ENCODE results near the gene HYDIN.
"Not testable (repeated sequence)": the region's sequence is repeated elsewhere in the genome, so short reads cannot be mapped to it uniquely, and the experiment has no call there.

HYDIN gene

DNA sequence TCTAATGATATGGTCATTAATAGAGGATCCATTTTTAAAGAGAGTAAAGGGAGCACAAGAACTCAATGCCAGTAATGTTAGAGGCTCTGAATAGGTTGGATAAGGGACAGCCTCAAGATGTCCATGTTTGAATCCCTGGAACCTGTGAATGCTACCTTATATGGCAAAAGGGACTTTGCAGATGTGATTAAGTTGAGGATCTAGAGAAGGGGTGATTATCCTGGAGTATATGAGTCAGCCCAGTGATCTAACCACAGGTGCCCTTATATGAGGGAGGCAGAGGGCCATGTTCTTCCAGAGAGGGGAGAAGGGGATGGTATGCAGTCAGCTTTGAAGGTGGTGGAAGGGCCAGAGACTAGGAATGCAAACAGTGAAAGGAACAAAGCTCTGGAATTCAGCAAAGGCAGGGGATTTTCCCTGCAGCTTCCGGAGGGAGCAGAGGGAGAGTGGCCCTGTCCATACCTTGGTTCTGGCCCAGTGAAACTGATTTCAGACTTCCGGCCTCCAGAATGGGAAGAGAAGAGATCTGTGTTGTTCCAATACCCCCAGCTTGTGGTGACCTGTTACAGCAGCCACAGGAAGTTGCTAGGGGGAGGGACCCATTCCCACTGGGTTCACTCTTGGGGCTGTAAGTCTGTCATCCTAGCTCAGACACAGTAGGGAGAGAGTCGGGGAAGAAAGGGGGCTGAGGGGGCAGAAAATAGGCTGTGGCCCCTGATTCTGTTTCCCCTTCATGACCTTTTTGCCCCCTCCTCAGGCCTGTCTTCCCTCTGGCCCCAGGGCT lies 220.9 kb downstream of the HYDIN start:
- not testable (repeated sequence) for DNase-seq (ENCODE audit: low read depth in 1 of 2, low spot score in 1 of 2)

DNA sequence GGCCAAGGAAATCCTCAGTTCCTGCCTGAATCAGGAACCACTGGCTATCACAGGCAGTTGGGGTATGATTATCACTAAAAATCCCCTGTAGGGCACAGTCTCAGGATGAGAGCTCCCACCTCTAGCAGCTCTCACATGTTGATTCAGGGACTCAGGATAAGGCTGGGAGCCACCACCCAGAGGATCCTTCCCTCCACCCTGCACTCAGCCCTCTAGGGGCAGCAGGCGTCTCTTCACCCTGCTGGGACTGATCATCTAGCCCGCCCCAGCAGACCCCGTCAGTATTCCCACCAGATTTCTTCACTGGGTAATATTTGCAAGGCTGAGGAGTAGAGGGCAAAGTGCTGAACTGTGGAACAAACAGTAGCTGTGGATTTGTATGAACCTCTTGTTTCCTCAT lies 224.0 kb downstream of the HYDIN start:
- not testable (repeated sequence) for DNase-seq (ENCODE audit: low read depth in 1 of 2, low spot score in 1 of 2)

- not testable (repeated sequence) for DNase-seq (ENCODE audit: low read depth in 1 of 2, low spot score in 1 of 2)
Measured at GRCh38 chr16:70999735-71000134, 230.8 kb downstream of the HYDIN start.

GRCh38 chr16:70995799-70996198 lies 234.7 kb downstream of the HYDIN start:
- not testable (repeated sequence) for DNase-seq (ENCODE audit: low read depth in 1 of 2, low spot score in 1 of 2)

DNA sequence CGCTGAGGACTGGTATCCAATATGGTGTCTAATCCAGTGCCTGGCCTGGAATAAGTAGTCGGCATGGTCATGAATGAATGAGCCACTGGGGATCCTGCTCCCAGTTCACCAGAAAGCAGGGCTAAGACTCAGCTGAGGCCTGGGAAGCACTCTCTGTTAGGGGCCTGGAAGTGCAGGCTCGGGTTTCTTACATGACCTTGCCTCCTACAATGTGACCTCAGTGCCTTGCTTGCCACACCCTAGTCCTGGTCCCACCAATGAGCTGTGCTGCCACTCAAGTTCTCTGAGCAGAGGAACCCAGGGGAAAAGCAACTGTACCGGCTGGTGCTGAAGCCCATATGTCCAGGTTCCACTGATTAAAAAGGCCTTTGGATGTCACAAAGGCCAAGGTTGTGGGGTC lies 238.0 kb downstream of the HYDIN start:
- not testable (repeated sequence) for DNase-seq (ENCODE audit: low read depth in 1 of 2, low spot score in 1 of 2)

DNA sequence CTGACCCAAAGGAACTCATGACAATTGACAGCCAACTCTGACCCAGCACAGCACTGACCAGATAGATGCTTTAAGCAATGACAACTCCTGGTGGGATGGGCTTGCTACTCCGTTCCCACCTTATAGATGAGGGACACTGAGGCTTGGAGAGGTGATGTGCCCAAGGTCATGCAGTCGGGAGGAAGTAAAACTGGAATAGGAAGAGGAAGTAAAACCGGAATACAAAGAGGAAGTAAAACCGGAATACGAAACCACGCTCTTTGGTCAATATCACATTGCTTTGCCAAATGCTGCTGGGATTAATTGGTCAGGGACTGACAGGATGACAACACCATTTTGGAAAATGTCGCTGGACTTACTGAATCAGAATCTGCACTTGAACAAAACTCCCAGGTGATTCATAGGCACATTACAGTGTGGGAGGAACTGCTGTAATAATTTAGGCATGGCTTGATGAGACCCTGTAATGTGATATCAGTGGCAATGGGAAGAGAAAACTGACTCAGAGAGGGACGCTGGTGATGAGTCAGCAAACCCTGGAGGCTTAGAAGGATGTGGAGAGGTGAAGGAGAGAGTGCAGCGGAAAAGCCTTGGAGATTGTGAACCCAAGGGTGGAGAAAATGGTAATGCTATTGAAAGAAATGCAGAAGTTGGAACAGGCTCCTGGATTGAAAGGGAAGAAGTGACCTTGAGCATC lies 243.4 kb downstream of the HYDIN start:
- DNase-seq (ENCODE audit: low read depth in 1 of 2, low spot score in 1 of 2), result not testable (repeated sequence)

DNA sequence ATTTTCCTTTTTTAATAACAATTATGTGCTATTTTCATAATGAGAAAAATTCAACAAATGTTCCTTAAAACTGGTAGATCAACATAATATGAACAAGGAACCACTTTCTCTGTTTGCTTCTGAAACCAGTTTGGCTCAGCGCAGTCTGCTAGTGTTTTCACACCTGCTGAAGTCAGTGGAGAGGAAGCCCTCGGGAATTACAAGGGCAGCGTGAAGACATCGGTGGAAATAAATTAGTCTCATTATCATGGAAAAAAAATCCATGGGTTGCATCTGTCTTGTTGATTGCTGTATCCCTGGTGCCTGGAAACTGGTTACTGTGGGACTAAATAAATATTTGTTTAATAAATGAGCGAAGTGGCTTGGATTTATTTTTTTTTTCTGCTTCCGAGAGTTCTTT lies 245.8 kb downstream of the HYDIN start:
- not testable (repeated sequence) for DNase-seq (ENCODE audit: low read depth in 1 of 2, low spot score in 1 of 2)

GRCh38 chr16:70968332-70968731 lies 262.2 kb downstream of the HYDIN start:
- DNase-seq (ENCODE audit: low read depth in 1 of 2, low spot score in 1 of 2), result not testable (repeated sequence)

DNA sequence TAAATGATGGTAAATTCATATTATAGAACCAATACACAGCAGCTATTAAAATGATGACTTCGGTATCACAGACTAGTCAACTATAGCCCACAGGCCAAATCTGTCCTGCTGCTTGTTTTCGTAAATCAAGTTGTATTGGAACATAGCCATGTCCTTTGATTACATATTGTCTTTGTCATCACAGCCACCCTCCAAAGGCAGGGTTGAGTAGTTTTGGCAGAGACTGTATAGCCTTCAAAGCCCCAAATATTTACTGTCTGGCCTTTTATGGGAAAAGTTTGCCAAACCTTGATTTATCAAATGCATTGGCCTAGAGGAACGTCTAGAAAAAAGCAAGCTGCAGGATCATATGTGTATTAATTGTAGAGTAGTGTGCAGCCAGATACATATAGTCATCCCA lies 270.4 kb downstream of the HYDIN start:
- not testable (repeated sequence) for DNase-seq (ENCODE audit: low read depth in 1 of 2, low spot score in 1 of 2)

- not testable (repeated sequence) for DNase-seq (ENCODE audit: low read depth in 1 of 2, low spot score in 1 of 2)
Measured at GRCh38 chr16:70954922-70955321, 275.6 kb downstream of the HYDIN start.

- not testable (repeated sequence) for DNase-seq (ENCODE audit: low read depth in 1 of 2, low spot score in 1 of 2)
Measured at GRCh38 chr16:70953824-70954223, 276.7 kb downstream of the HYDIN start.

DNA sequence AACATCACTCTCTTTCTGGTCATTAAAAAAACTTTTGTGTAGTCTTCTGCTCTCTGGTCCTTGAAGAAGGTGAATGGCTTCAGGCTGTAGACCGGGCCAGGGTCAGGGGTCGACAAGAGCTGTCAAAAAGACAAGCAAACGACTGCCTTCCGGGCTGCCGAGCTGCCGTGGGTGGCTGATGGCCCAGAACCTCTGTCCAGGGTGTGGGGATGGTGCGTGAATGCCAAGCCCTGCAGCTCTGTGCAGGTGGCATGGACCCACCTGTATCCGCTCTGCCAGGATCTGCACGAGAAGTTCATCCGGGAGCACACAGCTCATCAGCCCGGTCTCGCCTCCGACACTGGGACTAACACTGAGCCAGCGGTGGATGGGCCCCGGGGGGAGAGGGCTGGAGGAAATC lies 287.0 kb downstream of the HYDIN start:
- DNase-seq (ENCODE audit: low read depth in 1 of 2, low spot score in 1 of 2), result not testable (repeated sequence)

GRCh38 chr16:70939690-70940359 lies 290.7 kb downstream of the HYDIN start:
- not testable (repeated sequence) for DNase-seq (ENCODE audit: low read depth in 1 of 2, low spot score in 1 of 2)

DNA sequence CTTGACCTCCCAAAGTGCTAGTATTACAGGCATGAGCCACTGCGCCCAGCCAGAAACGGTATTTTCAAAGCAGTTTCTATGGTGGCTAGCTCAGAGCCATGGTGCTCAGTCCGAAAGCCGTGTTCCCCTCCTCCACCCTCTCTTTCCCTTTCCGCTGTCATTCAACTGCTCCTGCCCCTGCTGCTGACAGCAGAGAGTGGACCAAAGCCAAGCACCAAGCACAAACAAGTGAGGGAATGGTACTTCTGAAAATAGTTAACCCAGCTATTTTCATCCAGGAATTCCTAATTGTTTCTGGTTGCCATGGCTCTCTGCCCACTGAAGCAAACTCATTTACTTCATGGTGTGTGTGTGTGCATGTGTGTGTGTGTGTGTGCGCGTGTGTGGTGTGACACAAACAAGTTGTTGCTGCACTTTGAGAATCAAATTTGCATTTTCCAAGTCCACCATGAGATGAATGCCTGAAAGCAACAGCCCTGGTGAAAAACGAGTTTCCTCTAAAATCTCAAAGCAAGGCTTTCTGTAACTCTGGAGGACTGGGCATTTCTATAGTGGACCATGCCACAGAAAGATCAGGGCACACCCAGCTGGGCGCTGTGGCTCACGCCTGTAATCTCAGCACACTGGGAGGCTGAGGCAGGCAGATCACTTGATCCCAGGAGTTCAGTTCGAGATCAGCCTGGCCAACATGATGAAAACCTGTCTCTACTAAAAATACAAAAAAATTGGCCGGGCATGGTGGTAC lies 293.6 kb downstream of the HYDIN start:
- DNase-seq (ENCODE audit: low read depth in 1 of 2, low spot score in 1 of 2), result not testable (repeated sequence)

DNA sequence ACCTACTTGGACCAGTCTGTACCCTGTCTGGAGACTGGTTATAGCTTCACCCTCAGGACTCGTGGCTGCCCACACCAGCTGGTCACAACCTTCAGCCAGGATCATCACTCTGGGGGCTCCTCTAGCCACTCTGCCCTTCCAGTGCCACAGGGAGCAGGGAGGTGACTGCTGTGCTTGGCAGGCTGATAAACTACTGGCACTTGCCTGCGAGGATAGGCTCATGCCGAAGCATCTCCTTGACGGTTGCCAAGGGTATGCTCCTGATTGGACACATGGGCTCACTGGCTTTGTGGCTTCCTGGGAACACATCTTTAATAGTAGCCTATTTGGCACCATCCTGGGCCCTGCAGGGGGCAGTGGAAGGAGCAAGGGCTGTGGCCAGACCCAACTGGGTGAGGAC lies 295.2 kb downstream of the HYDIN start:
- not testable (repeated sequence) for DNase-seq (ENCODE audit: low read depth in 1 of 2, low spot score in 1 of 2)

DNA sequence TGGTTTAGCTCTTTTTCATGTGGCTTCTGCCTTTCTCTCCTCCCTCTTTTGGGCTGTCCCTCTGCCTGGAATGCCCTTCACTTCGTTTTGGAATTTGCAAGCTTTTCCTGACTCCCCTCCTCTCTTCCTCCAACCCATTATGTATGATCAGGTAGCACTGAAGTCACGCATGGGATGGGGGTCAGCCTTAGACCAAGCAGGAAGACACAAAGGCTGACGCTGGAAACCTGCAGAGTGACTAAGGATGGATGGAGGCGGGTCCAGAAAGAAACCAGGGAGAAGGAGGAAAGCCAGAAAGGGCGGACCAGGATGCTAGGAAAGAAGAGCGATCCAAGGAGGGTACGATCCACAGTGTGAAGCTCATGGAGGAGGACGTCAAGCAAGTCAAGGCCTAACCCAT lies 296.8 kb downstream of the HYDIN start:
- DNase-seq (ENCODE audit: low read depth in 1 of 2, low spot score in 1 of 2), result not testable (repeated sequence)

- DNase-seq (ENCODE audit: low read depth in 1 of 2, low spot score in 1 of 2), result not testable (repeated sequence)
Measured at GRCh38 chr16:70930757-70931156, 299.8 kb downstream of the HYDIN start.

GRCh38 chr16:70922164-70922563 lies 308.4 kb downstream of the HYDIN start:
- not testable (repeated sequence) for DNase-seq (ENCODE audit: low read depth in 1 of 2, low spot score in 1 of 2)

GRCh38 chr16:70920661-70921060 lies 309.9 kb downstream of the HYDIN start:
- not testable (repeated sequence) for DNase-seq (ENCODE audit: low read depth in 1 of 2, low spot score in 1 of 2)

DNA sequence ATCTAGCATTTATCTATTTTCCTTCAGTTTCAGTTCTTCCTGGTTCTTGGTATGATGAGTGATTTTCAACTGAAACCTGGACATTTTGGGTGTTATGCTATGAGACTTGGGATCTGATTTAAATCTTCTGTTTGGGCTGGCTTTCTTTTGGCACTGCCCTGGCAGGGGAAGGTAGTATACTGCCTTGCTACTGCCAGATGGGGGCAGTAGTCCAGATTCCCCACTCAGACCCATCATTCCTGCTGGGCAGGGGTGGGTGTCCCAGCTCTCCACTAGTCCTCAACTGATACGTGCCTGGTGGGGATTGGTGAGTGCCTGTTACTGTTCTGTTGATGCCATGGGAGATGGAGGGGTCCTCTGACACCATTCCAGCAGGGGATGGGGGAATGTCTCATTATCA lies 342.3 kb downstream of the HYDIN start:
- DNase-seq (ENCODE audit: low read depth in 1 of 2, low spot score in 1 of 2), result not testable (repeated sequence)

DNA sequence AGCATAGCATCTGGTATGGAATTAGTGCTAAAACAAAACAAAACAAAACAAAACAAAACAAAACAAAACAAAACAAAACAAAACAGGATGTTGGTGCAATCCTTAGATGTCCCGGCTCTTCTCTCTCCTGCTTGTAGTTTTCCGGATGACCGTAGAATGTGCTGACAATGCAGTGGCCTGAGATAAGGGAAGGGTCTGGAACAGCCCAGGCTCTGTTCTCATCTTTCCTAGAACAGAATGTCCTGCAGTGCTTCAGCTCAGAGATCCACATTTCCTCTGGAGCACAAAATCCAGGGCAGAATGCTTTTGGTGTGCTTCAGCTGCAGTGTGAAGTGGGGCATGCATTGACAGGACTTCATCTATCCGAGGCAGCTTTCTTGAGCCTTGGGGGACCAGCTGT lies 345.9 kb downstream of the HYDIN start:
- DNase-seq (ENCODE audit: low read depth in 1 of 2, low spot score in 1 of 2), result not testable (repeated sequence)
